PC-3 (cell line): ENCODE results near the gene DNAL4. TPM values are rescaled to one million over a fixed set of nuclear protein-coding genes. Genes with fewer than 3 reads are reported as not detected.

Source experiments
- ATAC-seq: fragments of 200-7000 bp; cut with Tn5 transposase; 2 replicates; pipeline ENCODE4 v1.9.1; 2020; ENCODE audit warnings: mild to moderate bottlenecking, moderate library complexity
- BruUV-seq: library from RNA; stranded (reverse); fragments of 400-500 nt; replicated peaks from 2 replicates; lab custom pipeline; 2021; lab: Mats Ljungman, UMichigan
- CTCF ChIA-PET: fragments of 300-600 bp; sonication (Branson Sonifier 250); formaldehyde crosslinking; loops from one replicate; lab custom pipeline; 2022; ENCODE audit warnings: antibody characterized with exemption; lab: Charles Lee
- POLR2A ChIA-PET: fragments of 300-600 bp; sonication (Branson Sonifier 250); formaldehyde crosslinking; loops from one replicate; lab custom pipeline; 2022; ENCODE audit warnings: antibody characterized with exemption; ENCODE audit not compliant: unreplicated experiment; lab: Charles Lee
- DNase-seq: peaks from one replicate; pipeline ENCODE4 v3.0.0-alpha.2; 2015
- H2AFZ ChIP-seq: fragments of 300-600 bp; sonication (generic); 2 replicates; pipeline ENCODE4 v1.6.0; 2016; ENCODE audit warnings: antibody characterized with exemption, low read length
- H3F3A ChIP-seq: fragments of 300-600 bp; sonication (generic); one replicate; pipeline ENCODE4 v1.6.0; 2017; ENCODE audit warnings: antibody characterized with exemption, low read length, control low read depth, mild to moderate bottlenecking; ENCODE audit not compliant: unreplicated experiment
- H3K27ac ChIP-seq: fragments of 300-600 bp; sonication (generic); 2 replicates; pipeline ENCODE4 v1.5.1; 2016; ENCODE audit warnings: mild to moderate bottlenecking, low read length
- H3K27me3 ChIP-seq: fragments of 300-600 bp; sonication (generic); 2 replicates; pipeline ENCODE4 v1.6.1; 2016; ENCODE audit warnings: low read length, mixed read lengths
- H3K36me3 ChIP-seq: fragments of 300-600 bp; sonication (generic); 2 replicates; pipeline ENCODE4 v1.6.1; 2016; ENCODE audit warnings: low read depth, mixed run types, low read length, mixed read lengths
- H3K4me1 ChIP-seq: fragments of 300-600 bp; sonication (generic); 2 replicates; pipeline ENCODE4 v1.5.1; 2016; ENCODE audit warnings: low read length; ENCODE audit not compliant: insufficient read depth
- H3K4me2 ChIP-seq: fragments of 300-600 bp; sonication (generic); 2 replicates; pipeline ENCODE4 v1.6.0; 2016; ENCODE audit warnings: low read length
- H3K4me3 ChIP-seq: fragments of 300-600 bp; sonication (generic); 2 replicates; pipeline ENCODE4 v1.5.1; 2016; ENCODE audit warnings: mild to moderate bottlenecking, low read length, mixed read lengths
- H3K79me2 ChIP-seq: fragments of 300-600 bp; sonication (generic); 2 replicates; pipeline ENCODE4 v1.6.1; 2017; ENCODE audit warnings: low read length, mixed read lengths
- H3K9ac ChIP-seq: fragments of 300-600 bp; sonication (generic); 2 replicates; pipeline ENCODE4 v1.6.0; 2016; ENCODE audit warnings: mild to moderate bottlenecking, low read length
- H3K9me2 ChIP-seq: fragments of 300-600 bp; sonication (generic); replicated peaks from 2 replicates; pipeline ENCODE4 v1.6.1; 2016; ENCODE audit warnings: mixed run types, low read length, mixed read lengths
- H3K9me3 ChIP-seq: fragments of 300-600 bp; sonication (generic); 2 replicates; pipeline ENCODE4 v1.6.1; 2016; ENCODE audit warnings: low read length, mixed read lengths
- H4K20me1 ChIP-seq: fragments of 300-600 bp; sonication (generic); 2 replicates; pipeline ENCODE4 v1.6.1; 2016; ENCODE audit warnings: low read length, mixed read lengths
- EZH2 ChIP-seq: fragments of 300-600 bp; sonication (generic); IDR thresholded peaks from one replicate; pipeline ENCODE4 v1.6.1; 2017; ENCODE audit warnings: antibody characterized with exemption, mild to moderate bottlenecking, low read length; ENCODE audit not compliant: unreplicated experiment
- EZH2phosphoT487 ChIP-seq: fragments of 300-600 bp; sonication (generic); IDR thresholded peaks from 2 replicates; pipeline ENCODE4 v1.6.1; 2018; ENCODE audit warnings: mild to moderate bottlenecking, antibody characterized with exemption, low read length, borderline replicate concordance
- intact Hi-C: fragments of 100-400 bp; cut with micrococcal nuclease; formaldehyde crosslinking; loops from 2 replicates; pipeline ENCODE4 v1.9.0; 2023
- total RNA-seq: library from RNA; depleted of rRNA; stranded (reverse); fragments of >200 nt; gene quantifications from 2 replicates; pipeline ENCODE4 v1.2.3, GENCODE V29; 2014
- TF ChIP-seq, protein P1 (sequence below): fragments of 300-600 bp; sonication (generic); conservative IDR thresholded peaks from 2 replicates; pipeline ENCODE4 v1.5.1; 2017; ENCODE audit warnings: antibody characterized with exemption, low read depth, mild to moderate bottlenecking, low read length

The DNAL4 gene
- total RNA-seq, 1 experiment from 2014 or later, result 22.5 TPM

DNA sequence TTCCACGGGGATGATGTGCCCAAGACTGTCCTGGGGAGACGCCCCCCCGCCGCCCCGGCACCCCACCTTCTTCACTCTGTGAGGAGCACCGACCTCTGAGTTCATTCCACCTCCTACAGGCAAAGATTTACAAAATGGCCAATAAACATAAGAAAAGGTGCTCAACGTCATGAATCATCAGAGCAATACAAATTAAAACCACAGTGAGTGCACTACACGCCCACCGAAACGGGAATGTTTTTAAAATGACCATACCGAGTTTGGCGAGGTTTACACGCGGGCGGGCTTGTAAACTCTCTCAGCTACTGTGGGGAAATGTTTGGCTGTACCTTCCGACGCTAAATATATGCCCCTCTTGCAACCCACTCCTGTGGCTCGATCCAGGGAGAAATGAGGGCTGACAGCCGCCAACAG is 42.0 kb upstream of the DNAL4 start:
- H3F3A ChIP-seq, result no peaks in the 10 kb centered on the region
- peak; percentile 78 for ATAC-seq
- DNase-seq, result peak; percentile 65
- no peaks in the 10 kb centered on the region for H3K27me3 ChIP-seq
- peak overlapping the region; percentile 32; the same call in 1 of the 2 replicates for H3K4me3 ChIP-seq
- H3K79me2 ChIP-seq, result no peaks in the 10 kb centered on the region
- H3K4me2 ChIP-seq, result peak overlapping the region; percentile 71
- peak overlapping the region; percentile 59 for H2AFZ ChIP-seq
- H3K27ac ChIP-seq, result 0 out of 2 replicates have a peak overlapping the region, but pooled peaks have one; percentile 23
- H3K9me3 ChIP-seq, result no peaks in the 10 kb centered on the region
- intact Hi-C loops, result no loop called here
- no peaks in the 10 kb centered on the region for H3K36me3 ChIP-seq
- no peaks in the 10 kb centered on the region for H4K20me1 ChIP-seq
- peaks cover 13% of the 10 kb centered on the region for H3K4me1 ChIP-seq
- no peak for TF ChIP-seq EZH2
- TF ChIP-seq, protein P1, sequence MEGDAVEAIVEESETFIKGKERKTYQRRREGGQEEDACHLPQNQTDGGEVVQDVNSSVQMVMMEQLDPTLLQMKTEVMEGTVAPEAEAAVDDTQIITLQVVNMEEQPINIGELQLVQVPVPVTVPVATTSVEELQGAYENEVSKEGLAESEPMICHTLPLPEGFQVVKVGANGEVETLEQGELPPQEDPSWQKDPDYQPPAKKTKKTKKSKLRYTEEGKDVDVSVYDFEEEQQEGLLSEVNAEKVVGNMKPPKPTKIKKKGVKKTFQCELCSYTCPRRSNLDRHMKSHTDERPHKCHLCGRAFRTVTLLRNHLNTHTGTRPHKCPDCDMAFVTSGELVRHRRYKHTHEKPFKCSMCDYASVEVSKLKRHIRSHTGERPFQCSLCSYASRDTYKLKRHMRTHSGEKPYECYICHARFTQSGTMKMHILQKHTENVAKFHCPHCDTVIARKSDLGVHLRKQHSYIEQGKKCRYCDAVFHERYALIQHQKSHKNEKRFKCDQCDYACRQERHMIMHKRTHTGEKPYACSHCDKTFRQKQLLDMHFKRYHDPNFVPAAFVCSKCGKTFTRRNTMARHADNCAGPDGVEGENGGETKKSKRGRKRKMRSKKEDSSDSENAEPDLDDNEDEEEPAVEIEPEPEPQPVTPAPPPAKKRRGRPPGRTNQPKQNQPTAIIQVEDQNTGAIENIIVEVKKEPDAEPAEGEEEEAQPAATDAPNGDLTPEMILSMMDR, result no peak
- TF ChIP-seq EZH2phosphoT487, result no peak
- H3K9ac ChIP-seq, result no peak overlapping the region
- BruUV-seq, result no TSS peak
- ChIA-PET POLR2A (no interaction called here), CTCF (interaction anchor here (0.6 to 0.7 kb wide), 2 partner anchors 67 kb away, joined by 3 read pairs; no protein-coding TSS in a partner anchor)
- H3K9me2 ChIP-seq, result no peaks in the 10 kb centered on the region

DNA sequence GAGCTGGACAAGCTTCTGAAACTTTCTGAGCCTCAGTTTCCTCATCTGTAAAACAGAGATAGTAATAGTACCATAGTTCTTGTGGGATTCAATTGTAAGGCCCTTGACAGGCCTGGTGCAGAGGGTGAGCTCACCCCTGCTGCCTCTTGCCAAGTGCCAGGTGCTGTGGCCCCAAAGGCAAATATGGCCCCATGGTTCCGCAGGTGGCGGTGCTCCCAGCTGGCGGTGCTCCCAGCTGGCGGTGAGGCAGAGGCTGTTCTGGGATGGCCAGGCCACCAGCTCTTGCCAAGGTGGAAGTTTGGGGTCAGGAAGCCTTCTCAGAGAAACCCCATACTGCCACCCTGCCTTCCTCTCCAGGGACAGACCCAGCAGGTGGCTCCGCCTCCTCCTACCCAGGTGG is 41.0 kb upstream of the DNAL4 start:
- H3K36me3 ChIP-seq, result no peaks in the 10 kb centered on the region
- CTCF ChIA-PET, result interaction anchor here (0.7 kb wide), 1 partner anchor 66 kb away, joined by 3 read pairs; no protein-coding TSS in a partner anchor
- TF ChIP-seq EZH2 (no peak), EZH2phosphoT487 (no peak)
- TF ChIP-seq, protein P1, result no peak
- POLR2A ChIA-PET, result no interaction called here
- DNase-seq, result no peak
- H3F3A ChIP-seq, result no peaks in the 10 kb centered on the region
- no peaks in the 10 kb centered on the region for H3K9me2 ChIP-seq
- H3K9ac ChIP-seq, result no peak overlapping the region
- H3K27me3 ChIP-seq, result no peaks in the 10 kb centered on the region
- no peaks in the 10 kb centered on the region for H4K20me1 ChIP-seq
- H3K4me1 ChIP-seq, result peaks cover 13% of the 10 kb centered on the region
- no peak overlapping the region for H3K27ac ChIP-seq
- intact Hi-C loops, result no loop called here
- H3K4me3 ChIP-seq, result no peak overlapping the region
- no peaks in the 10 kb centered on the region for H3K79me2 ChIP-seq
- H2AFZ ChIP-seq, result no peak overlapping the region
- H3K9me3 ChIP-seq, result no peaks in the 10 kb centered on the region
- no peak for ATAC-seq
- no peak overlapping the region for H3K4me2 ChIP-seq
- BruUV-seq, result no TSS peak

DNA sequence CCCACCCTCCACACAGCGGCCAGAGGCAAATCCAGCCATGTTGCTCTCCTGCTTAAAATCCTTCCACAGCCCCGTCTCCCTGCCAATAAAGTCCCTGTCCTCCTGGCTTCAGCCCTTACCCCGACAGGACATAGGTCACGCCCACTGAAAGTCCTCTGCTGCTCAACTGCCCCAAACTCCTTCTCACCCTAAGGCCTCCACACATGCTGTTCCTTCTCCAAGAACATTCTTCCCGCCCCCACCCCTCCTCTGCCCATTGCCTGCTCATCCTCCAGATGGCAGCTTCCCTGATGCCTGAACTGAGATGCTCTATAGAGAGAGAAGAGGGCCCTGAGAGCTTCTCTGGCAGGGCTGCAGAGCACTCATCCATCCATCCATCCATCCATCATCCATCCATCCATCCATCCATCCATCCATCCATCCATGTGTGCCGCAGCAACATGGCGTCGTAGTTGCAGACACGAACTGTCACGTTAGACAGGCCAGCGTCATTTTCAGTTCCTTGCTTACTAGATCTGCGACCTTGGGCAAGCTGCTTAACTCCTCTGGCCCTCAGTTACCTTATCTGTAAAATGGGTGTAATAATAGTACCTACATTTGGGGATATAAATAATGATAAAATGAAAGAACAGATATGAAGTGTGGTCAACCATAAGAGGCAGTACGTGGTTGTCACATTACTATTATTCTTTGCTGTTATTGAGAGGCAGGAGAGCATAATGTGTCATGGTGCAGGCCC is 40.4 kb upstream of the DNAL4 start:
- no peak overlapping the region for H2AFZ ChIP-seq
- H3K9ac ChIP-seq, result no peak overlapping the region
- no peaks in the 10 kb centered on the region for H4K20me1 ChIP-seq
- POLR2A ChIA-PET, result no interaction called here
- no peaks in the 10 kb centered on the region for H3K9me2 ChIP-seq
- TF ChIP-seq EZH2phosphoT487 (no peak), EZH2 (no peak)
- TF ChIP-seq, protein P1, result no peak
- no peaks in the 10 kb centered on the region for H3K27me3 ChIP-seq
- BruUV-seq, result no TSS peak
- H3K4me2 ChIP-seq, result no peak overlapping the region
- ATAC-seq (no peak), DNase-seq (no peak)
- H3K36me3 ChIP-seq, result no peaks in the 10 kb centered on the region
- H3K27ac ChIP-seq, result no peak overlapping the region
- peaks cover 13% of the 10 kb centered on the region for H3K4me1 ChIP-seq
- no peaks in the 10 kb centered on the region for H3K9me3 ChIP-seq
- no peak overlapping the region for H3K4me3 ChIP-seq
- H3F3A ChIP-seq, result no peaks in the 10 kb centered on the region
- H3K79me2 ChIP-seq, result no peaks in the 10 kb centered on the region
- CTCF ChIA-PET, result no interaction called here
- intact Hi-C loops, result no loop called here
